Measurements from ENCODE around the gene SLC35D3. TPM values are rescaled to one million over a fixed set of nuclear protein-coding genes. Genes with fewer than 3 reads are reported as not detected.

Gene SLC35D3
- total and polyA plus RNA-seq, 8 donors: 0.08 to 0.31 (median 0.18) TPM; not detected in 5

DNA sequence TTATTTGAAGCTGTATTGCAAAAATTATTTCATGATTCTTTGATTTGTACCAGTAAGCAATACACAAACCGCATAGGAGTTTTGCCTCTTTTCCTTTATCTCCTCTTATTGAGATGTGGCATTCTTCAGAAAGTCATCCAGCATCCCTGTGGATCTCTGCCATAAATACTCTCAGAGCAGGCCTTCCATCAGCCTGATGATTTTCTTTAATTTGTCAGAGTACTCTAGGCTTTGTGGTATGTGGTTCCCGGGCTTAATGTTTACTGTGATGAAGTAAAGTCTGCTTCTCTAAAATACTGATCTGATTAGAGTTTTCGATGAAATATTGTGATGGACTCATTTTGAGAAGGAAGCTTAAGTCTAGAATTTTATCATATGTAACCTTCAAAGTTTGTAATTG is 31.1 kb upstream of the SLC35D3 start:
- Histone ChIP-seq H3K4me1 (peaks cover 0 to 23% (median 15%) of the 10 kb centered on the region in 4 donors), H3K27ac (no peak overlapping the region), H3K36me3 (peaks cover 0 to 6% (median 0%) of the 10 kb centered on the region in 4 donors), H3K9me3 (no peaks in the 10 kb centered on the region), H3K27me3 (no peaks in the 10 kb centered on the region), H3K4me3 (no peak overlapping the region)
- DNase-seq: no peak
- intact Hi-C loops (cut with DNase I; ENCODE audit: low total_unique reads): no loop called here
- 76 to 89% (median 86%) methylated on average over 3 of the region's 3 CpGs for WGBS, 5 donors
- TF ChIP-seq EP300 (IDR thresholded peaks at IDR 0.05) (no peak), POLR2A (IDR thresholded peaks at IDR 0.05) (no peak)
- TF ChIP-seq, protein P1, sequence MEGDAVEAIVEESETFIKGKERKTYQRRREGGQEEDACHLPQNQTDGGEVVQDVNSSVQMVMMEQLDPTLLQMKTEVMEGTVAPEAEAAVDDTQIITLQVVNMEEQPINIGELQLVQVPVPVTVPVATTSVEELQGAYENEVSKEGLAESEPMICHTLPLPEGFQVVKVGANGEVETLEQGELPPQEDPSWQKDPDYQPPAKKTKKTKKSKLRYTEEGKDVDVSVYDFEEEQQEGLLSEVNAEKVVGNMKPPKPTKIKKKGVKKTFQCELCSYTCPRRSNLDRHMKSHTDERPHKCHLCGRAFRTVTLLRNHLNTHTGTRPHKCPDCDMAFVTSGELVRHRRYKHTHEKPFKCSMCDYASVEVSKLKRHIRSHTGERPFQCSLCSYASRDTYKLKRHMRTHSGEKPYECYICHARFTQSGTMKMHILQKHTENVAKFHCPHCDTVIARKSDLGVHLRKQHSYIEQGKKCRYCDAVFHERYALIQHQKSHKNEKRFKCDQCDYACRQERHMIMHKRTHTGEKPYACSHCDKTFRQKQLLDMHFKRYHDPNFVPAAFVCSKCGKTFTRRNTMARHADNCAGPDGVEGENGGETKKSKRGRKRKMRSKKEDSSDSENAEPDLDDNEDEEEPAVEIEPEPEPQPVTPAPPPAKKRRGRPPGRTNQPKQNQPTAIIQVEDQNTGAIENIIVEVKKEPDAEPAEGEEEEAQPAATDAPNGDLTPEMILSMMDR (IDR thresholded peaks at IDR 0.05): no peak

DNA sequence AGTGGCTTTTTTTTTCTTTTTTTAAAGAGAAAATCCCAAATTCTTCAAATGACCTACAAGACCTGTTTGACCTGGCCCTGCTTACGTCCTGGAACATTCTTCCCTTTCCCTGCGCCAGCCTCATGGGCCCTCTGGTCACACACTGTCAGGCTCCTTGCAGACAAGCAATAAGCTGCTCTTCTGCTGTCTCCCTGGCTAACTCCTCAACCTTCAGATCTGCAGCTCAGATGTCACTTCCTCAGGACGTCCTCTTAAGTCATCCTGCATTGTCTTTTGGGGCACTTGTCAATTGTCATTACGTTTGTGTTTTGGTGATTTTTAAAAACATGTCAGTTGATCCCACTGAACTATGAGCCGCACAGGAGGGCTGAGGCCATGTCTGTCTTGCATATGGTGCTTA is 28.9 kb upstream of the SLC35D3 start:
- Histone ChIP-seq H3K36me3 (peaks cover 2 to 8% (median 2%) of the 10 kb centered on the region in 4 donors), H3K4me1 (peaks cover 0 to 23% (median 13%) of the 10 kb centered on the region in 4 donors), H3K9me3 (no peaks in the 10 kb centered on the region), H3K27ac (no peak overlapping the region), H3K4me3 (no peak overlapping the region), H3K27me3 (no peaks in the 10 kb centered on the region)
- TF ChIP-seq, protein P1 (IDR thresholded peaks at IDR 0.05): no peak
- TF ChIP-seq POLR2AphosphoS5 (IDR thresholded peaks at IDR 0.05) (no peak), POLR2A (IDR thresholded peaks at IDR 0.05) (no peak), EP300 (IDR thresholded peaks at IDR 0.05) (no peak)
- DNase-seq: no peak
- WGBS, 5 donors: 82 to 94% (median 87%) methylated on average over 5 of the region's 5 CpGs
- intact Hi-C loops (cut with DNase I; ENCODE audit: low total_unique reads): no loop called here

DNA sequence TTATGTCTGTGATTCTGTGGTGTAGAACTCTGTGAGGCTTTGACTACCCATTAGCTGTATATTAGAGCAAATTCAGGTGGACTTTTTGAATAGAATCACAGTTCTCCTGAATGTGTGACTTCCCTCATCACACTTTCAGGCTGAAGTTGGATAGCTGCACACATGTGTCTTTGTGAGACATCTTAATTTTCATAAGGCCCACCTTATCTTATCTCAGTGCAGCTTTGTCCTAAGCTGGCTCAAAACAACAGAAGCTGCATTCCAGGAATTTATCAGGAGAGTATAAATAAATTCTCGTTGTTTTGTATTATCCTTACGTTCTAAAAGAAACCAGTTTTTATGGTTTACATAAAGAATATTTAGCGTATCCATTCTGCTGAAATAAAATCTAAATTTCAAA is 26.2 kb upstream of the SLC35D3 start:
- no peak overlapping the region for H3K27ac ChIP-seq

DNA sequence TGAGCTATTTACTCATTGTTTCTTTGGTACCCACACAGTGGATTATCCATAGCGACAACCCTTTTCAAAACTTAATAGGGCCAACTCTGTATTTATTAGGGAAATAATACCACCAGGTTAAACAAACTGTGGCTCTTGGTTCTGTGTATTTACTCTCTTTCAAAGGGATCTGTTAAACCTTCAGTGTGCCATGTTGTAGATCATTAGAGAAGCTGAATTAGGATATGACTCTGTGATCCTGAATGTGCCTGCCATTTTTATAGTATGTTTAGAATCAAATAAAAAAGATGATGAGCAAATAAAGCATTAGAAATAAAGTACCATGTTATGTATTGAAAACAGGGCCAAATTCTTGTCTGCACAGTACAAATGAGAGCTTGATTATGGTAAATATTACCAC is 25.0 kb upstream of the SLC35D3 start:
- H3K27ac ChIP-seq: no peak overlapping the region
- 26 to 83% (median 70%) methylated on average over 1 of the region's 1 CpG for WGBS, 5 donors
- peaks cover 6 to 46% (median 37%) of the 10 kb centered on the region in 4 donors for H3K36me3 ChIP-seq
- no peak overlapping the region for H3K4me3 ChIP-seq
- H3K9me3 ChIP-seq: no peaks in the 10 kb centered on the region
- DNase-seq: no peak
- H3K4me1 ChIP-seq: no peaks in the 10 kb centered on the region
- H3K27me3 ChIP-seq: no peaks in the 10 kb centered on the region
- intact Hi-C loops (cut with DNase I; ENCODE audit: low total_unique reads): no loop called here
- TF ChIP-seq, protein P1 (IDR thresholded peaks at IDR 0.05): no peak
- TF ChIP-seq EP300 (IDR thresholded peaks at IDR 0.05) (no peak), POLR2AphosphoS5 (IDR thresholded peaks at IDR 0.05) (no peak), POLR2A (IDR thresholded peaks at IDR 0.05) (no peak)

More for the DNA sequence above, 26.2 kb upstream of the SLC35D3 start:
- no peaks in the 10 kb centered on the region for H3K4me1 ChIP-seq
- H3K4me3 ChIP-seq: no peak overlapping the region
- intact Hi-C loops (cut with DNase I; ENCODE audit: low total_unique reads): no loop called here
- H3K36me3 ChIP-seq: peaks cover 6 to 34% (median 26%) of the 10 kb centered on the region in 4 donors
- WGBS, 5 donors: 43 to 70% (median 52%) methylated on average over 3 of the region's 3 CpGs
- TF ChIP-seq POLR2AphosphoS5 (IDR thresholded peaks at IDR 0.05): no peak
- TF ChIP-seq, protein P1 (IDR thresholded peaks at IDR 0.05): no peak
- no peak for TF ChIP-seq EP300 (IDR thresholded peaks at IDR 0.05)
- DNase-seq: no peak
- H3K27me3 ChIP-seq: no peaks in the 10 kb centered on the region
- no peaks in the 10 kb centered on the region for H3K9me3 ChIP-seq

Measured in stomach (tissue), 9 donors.